ENCODE measurements around the gene NEAT1. TPM values are rescaled to one million over a fixed set of nuclear protein-coding genes. Genes with fewer than 3 reads are reported as not detected.
A peak's percentile ranks its signal among the peaks of the same experiment; 100 is the strongest.

NEAT1 gene
- total RNA-seq, 1 donor from 2014 or later, result 425 TPM

- DNase-seq (ENCODE audit: extremely low read depth, low read depth, low spot score), result no peak
Measured at GRCh38 chr11:65478388-65479183, 56.0 kb downstream of the NEAT1 start.

GRCh38 chr11:65479184-65480145 lies 56.9 kb downstream of the NEAT1 start:
- DNase-seq (ENCODE audit: extremely low read depth, low read depth, low spot score), result no peak

DNA sequence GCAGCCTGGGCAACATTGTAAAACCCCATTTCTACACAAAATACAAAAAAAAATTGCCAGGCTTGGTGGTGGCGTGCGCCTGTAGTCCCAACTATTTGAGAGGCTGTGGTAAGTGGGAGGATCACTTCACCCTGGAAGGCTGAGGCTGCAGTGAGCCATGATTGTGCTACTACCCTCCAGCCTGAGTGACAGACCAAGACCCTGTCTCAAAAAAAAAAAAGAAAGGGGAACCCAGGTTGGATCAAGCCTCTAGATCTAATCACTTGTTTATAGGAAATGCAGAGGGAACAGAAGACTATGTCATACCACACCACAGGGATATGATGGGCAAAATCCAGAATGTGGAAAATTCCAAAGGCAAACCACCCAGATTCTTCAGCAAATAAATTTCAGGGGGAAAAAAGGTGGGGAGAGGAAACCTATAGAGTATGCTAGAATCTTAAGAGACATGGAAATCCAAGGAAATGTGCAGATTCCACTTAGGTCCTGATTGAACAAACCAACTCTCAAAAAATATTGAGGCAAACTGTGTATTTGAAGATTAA lies 59.8 kb downstream of the NEAT1 start:
- DNase-seq (ENCODE audit: extremely low read depth, low read depth, low spot score), result no peak

GRCh38 chr11:65485920-65486219 lies 63.3 kb downstream of the NEAT1 start:
- no peak for DNase-seq (ENCODE audit: extremely low read depth, low read depth, low spot score)

GRCh38 chr11:65486570-65487466 lies 64.2 kb downstream of the NEAT1 start:
- DNase-seq (ENCODE audit: extremely low read depth, low read depth, low spot score), result no peak

- peak; percentile 100 for DNase-seq (ENCODE audit: extremely low read depth, low read depth, low spot score)
Measured at GRCh38 chr11:65487467-65488272, 65.1 kb downstream of the NEAT1 start.

GRCh38 chr11:65488273-65489034 lies 65.9 kb downstream of the NEAT1 start:
- no peak for DNase-seq (ENCODE audit: extremely low read depth, low read depth, low spot score)

DNA sequence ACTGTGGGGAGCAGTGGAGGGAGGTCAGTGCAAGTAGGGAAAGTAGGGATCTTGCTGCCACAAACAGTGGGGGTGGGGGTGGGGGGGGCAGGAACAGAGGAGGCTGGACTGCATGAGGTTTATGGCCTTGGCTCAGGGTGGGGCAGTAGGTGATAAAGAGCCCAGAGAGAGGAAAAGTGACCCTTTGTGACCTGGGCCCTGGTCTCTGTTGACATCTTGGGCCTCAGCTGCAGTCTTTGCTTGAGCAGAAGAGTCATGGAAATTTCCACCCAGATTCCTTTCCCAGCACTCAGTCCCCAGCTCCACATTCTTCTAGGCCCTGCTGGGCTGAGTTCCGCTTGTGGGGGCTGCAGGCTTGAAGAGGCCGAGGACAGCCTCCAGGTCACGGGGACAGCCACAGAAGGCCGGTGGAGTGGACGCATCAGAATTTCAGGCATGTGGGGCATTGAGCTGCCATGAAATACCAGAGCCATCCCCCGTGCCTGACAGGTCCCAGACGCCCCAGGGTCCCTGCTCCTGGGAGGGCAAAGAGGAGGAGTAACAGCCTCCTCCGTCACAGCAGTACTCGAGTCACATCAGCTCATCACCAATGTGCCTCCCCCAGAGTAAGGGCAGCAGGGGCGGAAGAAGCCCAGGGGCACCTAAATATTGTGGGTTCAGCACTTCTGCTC lies 66.6 kb downstream of the NEAT1 start:
- DNase-seq (ENCODE audit: extremely low read depth, low read depth, low spot score), result no peak

DNA sequence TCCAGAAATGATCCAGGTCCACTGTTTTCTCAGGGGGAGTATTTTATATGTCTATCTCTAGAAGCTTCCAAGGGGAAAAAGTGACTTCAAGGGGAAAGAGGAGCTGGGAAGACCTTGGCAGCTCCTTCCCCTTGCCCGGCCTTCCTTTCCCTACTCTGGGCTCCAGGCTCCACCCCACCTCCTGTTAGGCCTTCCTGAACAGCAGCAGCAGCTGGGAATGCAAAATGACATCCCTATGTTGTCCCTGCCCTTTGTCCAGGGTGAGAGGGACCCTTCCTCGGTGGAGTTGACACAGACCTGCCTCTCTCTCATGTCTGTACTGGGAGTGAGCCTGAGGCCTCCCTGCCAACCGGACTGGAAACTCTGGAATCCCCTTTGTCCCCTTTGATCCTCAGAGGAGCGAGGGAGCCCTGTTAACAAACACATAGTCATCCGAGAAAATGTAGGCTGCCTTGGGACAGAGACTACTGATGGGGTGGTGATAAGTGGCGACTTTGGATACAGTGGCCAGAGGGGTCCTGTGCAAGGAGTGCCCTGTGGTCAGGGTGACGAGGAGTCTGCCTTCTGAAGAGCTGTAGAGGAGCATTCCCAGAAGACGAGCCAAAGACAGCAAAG lies 67.2 kb downstream of the NEAT1 start:
- no peak for DNase-seq (ENCODE audit: extremely low read depth, low read depth, low spot score)

- DNase-seq (ENCODE audit: extremely low read depth, low read depth, low spot score), result no peak
Measured at GRCh38 chr11:65491163-65491465, 68.5 kb downstream of the NEAT1 start.

DNA sequence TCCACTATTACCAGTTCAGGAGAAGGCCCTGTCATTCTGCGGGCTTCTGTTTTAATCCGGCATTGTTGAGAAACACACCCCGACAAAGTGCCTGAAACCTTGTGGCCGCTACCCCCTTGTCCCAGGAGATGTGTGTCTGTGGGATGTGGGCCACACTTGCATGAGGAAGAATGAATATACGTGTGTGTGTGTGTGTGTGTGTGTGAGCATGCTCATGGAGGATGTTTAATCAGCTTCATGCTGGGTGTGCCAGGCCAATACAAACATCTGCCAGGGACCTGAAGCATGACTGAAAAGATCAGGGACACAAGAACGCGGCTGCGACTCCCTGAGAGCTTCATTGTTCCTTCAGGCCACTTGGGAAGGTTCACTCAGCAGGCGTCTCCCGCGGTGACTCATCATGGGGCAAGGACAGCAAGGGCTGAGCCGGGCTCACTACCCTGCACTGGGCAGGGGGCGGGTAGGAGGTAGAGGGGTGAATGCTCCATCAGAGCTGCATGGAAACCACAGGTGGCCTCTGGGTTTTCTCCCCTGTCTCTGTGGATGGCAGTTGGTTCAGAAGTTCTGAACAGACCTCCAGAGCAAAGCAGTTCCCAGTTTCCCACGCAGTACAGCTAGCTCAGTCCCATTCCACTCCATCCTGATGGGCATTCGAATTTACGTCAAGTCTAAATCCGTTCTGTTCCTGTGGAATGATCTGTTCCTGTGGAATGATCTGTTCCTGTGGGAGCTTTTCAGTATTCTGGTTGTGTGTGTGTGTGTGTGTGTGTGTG lies 69.2 kb downstream of the NEAT1 start:
- no peak for DNase-seq (ENCODE audit: extremely low read depth, low read depth, low spot score)

DNA sequence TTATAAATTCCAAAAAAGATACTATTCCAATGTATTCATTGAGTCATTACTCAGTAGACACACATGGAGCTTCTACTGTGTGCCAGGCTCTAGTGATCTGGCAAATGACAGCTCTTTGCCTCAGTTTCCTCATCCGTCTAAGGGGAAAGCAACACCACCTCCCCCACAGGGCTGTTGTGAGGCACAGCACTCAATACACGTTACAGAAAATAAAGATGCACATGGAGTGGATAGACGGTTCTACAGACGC lies 69.7 kb downstream of the NEAT1 start:
- DNase-seq (ENCODE audit: extremely low read depth, low read depth, low spot score), result no peak

- DNase-seq (ENCODE audit: extremely low read depth, low read depth, low spot score), result no peak
Measured at GRCh38 chr11:65492637-65493366, 70.2 kb downstream of the NEAT1 start.

- no peak for DNase-seq (ENCODE audit: extremely low read depth, low read depth, low spot score)
Measured at GRCh38 chr11:65493367-65494176, 71.0 kb downstream of the NEAT1 start.
